Thymus (tissue), 11 donors: ENCODE data around the gene SLC10A1. TPM values are rescaled to one million over a fixed set of nuclear protein-coding genes. Genes with fewer than 3 reads are reported as not detected.
A peak's percentile ranks its signal among the peaks of the same experiment; 100 is the strongest.

Source experiments
- DNase-seq, 9 donors: peaks; one replicate each; pipeline ENCODE4 v3.0.0-alpha.2; 2013; ENCODE audit warnings: low spot score in 9 of 9, low read depth in 6 of 9, missing footprints in 1 of 9
- H3K27ac ChIP-seq, 2 donors: one replicate each; pipeline ENCODE4 v1.5.1; 2013; ENCODE audit warnings: control low read depth in 1 of 2, low read depth in 1 of 2, low read length in 1 of 2, mild to moderate bottlenecking in 1 of 2, moderate library complexity in 1 of 2
- H3K27me3 ChIP-seq, 2 donors: one replicate each; pipeline ENCODE4 v1.5.1; 2013; ENCODE audit warnings: low read length in 1 of 2; ENCODE audit not compliant: control insufficient read depth in 2 of 2, insufficient read depth in 1 of 2
- H3K36me3 ChIP-seq, 2 donors: one replicate each; pipeline ENCODE4 v1.5.1; 2013; ENCODE audit warnings: low read length in 1 of 2, mild to moderate bottlenecking in 1 of 2, moderate library complexity in 1 of 2; ENCODE audit not compliant: control insufficient read depth in 2 of 2, insufficient read depth in 2 of 2
- H3K4me1 ChIP-seq, 2 donors: one replicate each; pipeline ENCODE4 v1.5.1; 2013; ENCODE audit warnings: low read length in 2 of 2; ENCODE audit not compliant: control insufficient read depth in 2 of 2, insufficient read depth in 2 of 2
- H3K4me3 ChIP-seq, 2 donors: one replicate each; pipeline ENCODE4 v1.5.1; 2013; ENCODE audit warnings: low read length in 2 of 2, control low read depth in 1 of 2, mild to moderate bottlenecking in 1 of 2
- H3K9me3 ChIP-seq, 2 donors: one replicate each; pipeline ENCODE4 v1.5.1; 2013; ENCODE audit warnings: low read length in 1 of 2, mild to moderate bottlenecking in 1 of 2; ENCODE audit not compliant: control insufficient read depth in 2 of 2, insufficient read depth in 1 of 2
- WGBS: extraction: QIAGEN DNeasy Blood & Tissue Kit; methylation state at CpG from one replicate; pipeline ENCODE4 v1.1.7; 2013; 5-methylcytosine and 5-hydroxymethylcytosine counted together
- polyA plus RNA-seq: library from polyadenylated mRNA; stranded (reverse); fragments of 200-250 nt; gene quantifications from one replicate; pipeline ENCODE4 v1.2.3, GENCODE V29; 2013
- total RNA-seq: library from RNA; stranded (reverse); fragments of 120-200 nt; gene quantifications from one replicate; pipeline ENCODE4 v1.2.4, GENCODE V29; 2013
- donor health status: healthy.

Gene SLC10A1
- total and polyA plus RNA-seq, 2 donors: 0.02 TPM; not detected in 1

- no peaks in the 10 kb centered on the region for H3K9me3 ChIP-seq
- H3K36me3 ChIP-seq: peaks cover 43 to 86% of the 10 kb centered on the region in 2 donors
- WGBS: 96% methylated on average over 4 of the region's 4 CpGs
- DNase-seq: no peak
- H3K27ac ChIP-seq: no peak overlapping the region
- H3K4me1 ChIP-seq: peaks cover 5 to 8% of the 10 kb centered on the region in 2 donors
- H3K27me3 ChIP-seq: no peaks in the 10 kb centered on the region
- no peak overlapping the region for H3K4me3 ChIP-seq
These were observed 20.1 kb downstream of the SLC10A1 start for GRCh38 chr14:69776875-69777453.

- no peaks in the 10 kb centered on the region for H3K9me3 ChIP-seq
- peaks cover 57 to 90% of the 10 kb centered on the region in 2 donors for H3K36me3 ChIP-seq
- no peak overlapping the region for H3K4me3 ChIP-seq
- WGBS: 96% methylated on average over 3 of the region's 3 CpGs
- no peak for DNase-seq
- H3K4me1 ChIP-seq: peaks cover 5 to 10% of the 10 kb centered on the region in 2 donors
- H3K27me3 ChIP-seq: no peaks in the 10 kb centered on the region
- no peak overlapping the region for H3K27ac ChIP-seq
These were observed 22.0 kb downstream of the SLC10A1 start for GRCh38 chr14:69775012-69775411.

- WGBS: 98% methylated on average over 7 of the region's 7 CpGs
- Histone ChIP-seq H3K9me3 (no peaks in the 10 kb centered on the region), H3K27me3 (no peaks in the 10 kb centered on the region), H3K4me3 (no peak overlapping the region), H3K4me1 (peaks cover 13 to 14% of the 10 kb centered on the region in 2 donors), H3K27ac (no peak overlapping the region), H3K36me3 (peaks cover 63 to 92% of the 10 kb centered on the region in 2 donors)
- DNase-seq: no peak
These were observed 23.3 kb downstream of the SLC10A1 start for GRCh38 chr14:69773571-69774276.

GRCh38 chr14:69772082-69773017 is 24.7 kb downstream of the SLC10A1 start:
- no peaks in the 10 kb centered on the region for H3K27me3 ChIP-seq
- WGBS: 98% methylated on average over 11 of the region's 11 CpGs
- no peak for DNase-seq
- H3K36me3 ChIP-seq: peaks cover 57 to 88% of the 10 kb centered on the region in 2 donors
- H3K4me3 ChIP-seq: no peak overlapping the region
- peaks cover 20 to 22% of the 10 kb centered on the region in 2 donors for H3K4me1 ChIP-seq
- no peaks in the 10 kb centered on the region for H3K9me3 ChIP-seq
- H3K27ac ChIP-seq: no peak overlapping the region

GRCh38 chr14:69771136-69771535 is 25.9 kb downstream of the SLC10A1 start:
- DNase-seq: no peak
- Histone ChIP-seq H3K9me3 (no peaks in the 10 kb centered on the region), H3K36me3 (peaks cover 51 to 77% of the 10 kb centered on the region in 2 donors), H3K27me3 (no peaks in the 10 kb centered on the region), H3K27ac (no peak overlapping the region), H3K4me3 (no peak overlapping the region), H3K4me1 (peaks cover 23 to 25% of the 10 kb centered on the region in 2 donors)
- 98% methylated on average over 16 of the region's 16 CpGs for WGBS

GRCh38 chr14:69770559-69770958 is 26.5 kb downstream of the SLC10A1 start:
- H3K4me1 ChIP-seq: peaks cover 19 to 29% of the 10 kb centered on the region in 2 donors
- H3K27ac ChIP-seq: no peak overlapping the region
- peaks cover 48 to 71% of the 10 kb centered on the region in 2 donors for H3K36me3 ChIP-seq
- H3K27me3 ChIP-seq: no peaks in the 10 kb centered on the region
- H3K9me3 ChIP-seq: no peaks in the 10 kb centered on the region
- no peak overlapping the region for H3K4me3 ChIP-seq
- WGBS: 94% methylated on average over 3 of the region's 3 CpGs
- DNase-seq: no peak

GRCh38 chr14:69769623-69770022 is 27.4 kb downstream of the SLC10A1 start:
- Histone ChIP-seq H3K36me3 (peaks cover 45 to 64% of the 10 kb centered on the region in 2 donors), H3K4me1 (peaks cover 19 to 29% of the 10 kb centered on the region in 2 donors), H3K4me3 (no peak overlapping the region), H3K27me3 (no peaks in the 10 kb centered on the region), H3K27ac (no peak overlapping the region), H3K9me3 (no peaks in the 10 kb centered on the region)
- WGBS: 97% methylated on average over 22 of the region's 22 CpGs
- DNase-seq: no peak

- H3K27me3 ChIP-seq: no peaks in the 10 kb centered on the region
- DNase-seq: no peak
- 95% methylated on average over 8 of the region's 8 CpGs for WGBS
- H3K9me3 ChIP-seq: no peaks in the 10 kb centered on the region
- peaks cover 19 to 27% of the 10 kb centered on the region in 2 donors for H3K4me1 ChIP-seq
- no peak overlapping the region for H3K27ac ChIP-seq
- peaks cover 37 to 57% of the 10 kb centered on the region in 2 donors for H3K36me3 ChIP-seq
- peak overlapping the region; percentile 85 to 100 for H3K4me3 ChIP-seq
These were observed 28.2 kb downstream of the SLC10A1 start for GRCh38 chr14:69768873-69769272.
